Ishikawa (cell line): Measurements from ENCODE around the gene SNAP25.

Experiments used
- EGR1 ChIP-seq: IDR thresholded peaks from 2 replicates; pipeline ENCODE4 v1.6.1; 2012
- FOXM1 ChIP-seq: IDR thresholded peaks from 2 replicates; pipeline ENCODE4 v1.6.1; 2012; ENCODE audit warnings: low read depth, borderline replicate concordance
- NFIC ChIP-seq: IDR thresholded peaks from 2 replicates; pipeline ENCODE4 v1.6.1; 2012
- RAD21 ChIP-seq: IDR thresholded peaks from 2 replicates; pipeline ENCODE4 v1.6.1; 2012; ENCODE audit warnings: low read depth
- REST ChIP-seq: IDR thresholded peaks from 2 replicates; pipeline ENCODE4 v1.6.1; 2012; ENCODE audit warnings: low read depth, mild to moderate bottlenecking
- TEAD4 ChIP-seq: IDR thresholded peaks from 2 replicates; pipeline ENCODE4 v1.6.1; 2012
- USF1 ChIP-seq: IDR thresholded peaks from 2 replicates; pipeline ENCODE4 v1.6.1; 2012
- YY1 ChIP-seq: IDR thresholded peaks from 2 replicates; pipeline ENCODE4 v1.6.1; 2012; ENCODE audit warnings: low read depth
- TF ChIP-seq, protein P1 (sequence below): IDR thresholded peaks from 2 replicates; pipeline ENCODE4 v1.6.1; 2012

GRCh38 chr20:10356628-10357027 lies 138.0 kb downstream of the SNAP25 start:
- TF ChIP-seq TEAD4 (no peak), USF1 (no peak), EGR1 (no peak), NFIC (no peak), RAD21 (no peak), REST (no peak), YY1 (no peak), FOXM1 (no peak)
- TF ChIP-seq, protein P1, sequence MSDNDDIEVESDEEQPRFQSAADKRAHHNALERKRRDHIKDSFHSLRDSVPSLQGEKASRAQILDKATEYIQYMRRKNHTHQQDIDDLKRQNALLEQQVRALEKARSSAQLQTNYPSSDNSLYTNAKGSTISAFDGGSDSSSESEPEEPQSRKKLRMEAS = no peak
